HG02943 (cell line): ENCODE data around the gene CDH26.
A peak's percentile ranks its signal among the peaks of the same experiment; 100 is the strongest.
"Not testable (repeated sequence)": the region's sequence is repeated elsewhere in the genome, so short reads cannot be mapped to it uniquely, and the experiment has no call there.

ENCODE experiments used
- ATAC-seq: cut with Tn5 transposase; IDR thresholded peaks from one replicate; pipeline ENCODE4 v1.9.1; 2021; ENCODE audit warnings: mild to moderate bottlenecking, low read depth, moderate library complexity; ENCODE audit not compliant: unreplicated experiment

The CDH26 gene

GRCh38 chr20:60040471-60041162, 82.4 kb downstream of the CDH26 start:
- no peak for ATAC-seq

DNA sequence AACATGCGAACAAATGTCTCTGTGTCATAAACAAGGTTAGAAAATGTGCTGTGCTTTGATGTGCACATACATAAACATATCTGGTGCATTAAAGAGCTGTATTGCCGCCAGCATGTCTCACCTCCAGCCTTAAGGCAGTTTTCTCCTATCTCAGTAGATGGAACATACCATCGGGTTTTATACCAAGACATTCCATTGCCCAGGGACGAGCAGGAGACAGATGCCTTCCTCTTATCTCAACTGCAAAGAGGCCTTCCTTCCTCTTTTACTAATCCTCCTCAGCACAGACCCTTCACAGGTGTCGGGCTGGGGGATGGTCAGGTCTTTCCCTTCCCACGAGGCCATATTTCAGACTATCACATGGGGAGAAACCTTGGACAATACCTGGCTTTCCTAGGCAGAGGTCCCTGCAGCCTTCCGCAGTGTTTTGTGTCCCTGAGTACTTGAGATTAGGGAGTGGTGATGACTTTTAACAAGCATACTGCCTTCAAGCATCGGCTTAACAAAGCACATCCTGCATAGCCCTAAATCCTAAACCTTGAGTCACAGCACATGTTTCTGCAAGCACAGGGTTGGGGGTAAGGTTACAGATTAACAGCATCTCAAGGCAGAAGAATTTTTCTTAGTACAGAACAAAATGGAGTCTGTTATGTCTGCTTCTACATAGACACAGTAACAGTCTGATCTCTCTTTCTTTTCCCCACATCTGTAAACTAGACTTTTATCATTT, 83.4 kb downstream of the CDH26 start:
- ATAC-seq, result not testable (repeated sequence)

GRCh38 chr20:60043435-60043834, 85.2 kb downstream of the CDH26 start:
- no peak for ATAC-seq

- ATAC-seq, result no peak
Observed at GRCh38 chr20:60046011-60046413, 87.8 kb downstream of the CDH26 start.

GRCh38 chr20:60046436-60046835, 88.2 kb downstream of the CDH26 start:
- no peak for ATAC-seq

DNA sequence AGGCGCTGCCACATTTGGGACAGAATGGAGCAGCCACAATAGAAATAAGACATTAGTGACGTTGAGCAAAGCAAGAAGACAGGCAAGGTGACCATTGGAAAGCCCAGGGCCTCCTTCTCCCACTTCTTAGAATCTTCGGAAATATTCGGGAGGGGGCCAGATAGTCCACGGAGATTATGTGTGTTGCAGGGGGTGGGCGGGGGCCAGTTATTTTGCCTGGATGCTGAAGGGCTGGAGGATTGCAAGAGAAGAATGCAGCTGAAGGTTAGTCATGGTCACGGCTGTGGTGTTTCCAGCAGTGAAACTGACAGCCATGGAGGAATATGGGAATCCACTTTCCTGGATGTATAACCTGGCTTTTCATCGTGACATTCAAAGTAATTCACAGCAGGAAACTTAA, 88.6 kb downstream of the CDH26 start:
- ATAC-seq, result no peak

GRCh38 chr20:60048634-60049521, 90.7 kb downstream of the CDH26 start:
- no peak for ATAC-seq

- no peak for ATAC-seq
Observed at GRCh38 chr20:60049601-60050000, 91.4 kb downstream of the CDH26 start.

DNA sequence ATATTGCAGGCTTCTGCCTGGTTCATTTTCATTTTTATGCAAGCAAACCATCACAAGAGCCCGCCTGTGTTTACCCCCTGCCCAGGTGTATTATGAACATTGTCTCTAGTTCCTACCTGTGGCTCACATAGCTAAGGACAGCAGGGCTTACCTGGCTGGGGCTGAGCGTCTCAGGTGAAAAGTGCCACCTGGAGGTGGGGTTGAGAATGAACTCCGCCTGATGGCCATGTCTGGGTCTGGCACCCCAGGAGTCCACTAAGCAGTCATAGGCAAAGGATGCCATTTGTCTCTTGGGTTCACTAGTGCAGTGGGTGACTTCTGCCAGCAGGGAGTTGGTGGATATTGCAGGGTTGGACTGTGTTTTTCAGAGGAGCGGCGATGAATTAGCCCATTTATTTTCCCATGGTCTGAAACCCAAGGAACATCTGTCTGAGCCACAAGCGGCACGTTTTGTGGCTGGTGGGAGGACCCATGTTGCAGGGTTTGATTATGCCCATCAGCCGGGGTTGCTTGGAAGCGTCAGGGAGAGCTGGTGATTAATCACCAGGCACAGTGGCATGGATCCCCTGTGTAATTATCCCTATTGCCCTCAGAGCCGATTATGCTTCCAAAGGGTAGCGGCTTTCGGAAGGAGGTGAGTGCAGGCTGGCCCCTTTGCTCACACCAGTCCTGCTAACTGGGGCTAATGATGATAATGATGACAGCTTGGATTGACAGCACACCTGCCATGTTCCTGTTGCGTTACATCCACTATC, 92.1 kb downstream of the CDH26 start:
- no peak for ATAC-seq

- no peak for ATAC-seq
Observed at GRCh38 chr20:60051911-60052310, 93.7 kb downstream of the CDH26 start.

GRCh38 chr20:60052322-60052721, 94.1 kb downstream of the CDH26 start:
- no peak for ATAC-seq

DNA sequence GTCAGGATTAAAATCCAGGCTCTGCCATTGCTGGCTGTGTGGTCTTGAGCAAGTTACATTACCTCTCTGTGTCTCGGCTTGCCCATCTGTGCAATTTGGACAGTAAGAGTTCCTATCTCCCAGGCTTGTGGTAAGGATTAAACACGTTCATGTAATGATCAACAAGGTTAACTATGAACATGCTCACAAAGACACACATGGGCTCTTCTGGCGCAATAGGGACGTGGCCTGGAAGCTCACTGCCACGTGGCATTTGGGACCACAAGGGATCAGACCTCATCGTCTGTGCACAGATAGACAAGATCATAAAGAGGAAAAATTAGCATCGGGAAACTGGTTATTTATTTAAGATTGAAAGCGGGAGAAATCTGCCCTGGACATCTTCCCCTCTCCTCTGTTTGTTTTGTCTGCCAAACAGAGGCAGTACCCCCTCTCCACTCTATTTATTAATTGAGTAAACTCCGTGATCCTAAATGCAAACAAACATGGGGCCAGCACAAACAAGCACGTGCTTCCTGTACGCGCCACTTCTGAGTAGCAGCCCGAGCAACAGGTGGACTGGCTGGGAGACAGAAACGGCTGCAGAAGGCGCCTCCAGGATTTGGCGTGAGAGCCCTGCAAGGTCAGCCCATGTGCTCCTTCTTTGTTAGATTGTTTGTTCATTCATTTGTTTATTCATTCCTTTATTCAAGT, 95.0 kb downstream of the CDH26 start:
- no peak for ATAC-seq

- ATAC-seq, result no peak
Observed at GRCh38 chr20:60053818-60054190, 95.6 kb downstream of the CDH26 start.

DNA sequence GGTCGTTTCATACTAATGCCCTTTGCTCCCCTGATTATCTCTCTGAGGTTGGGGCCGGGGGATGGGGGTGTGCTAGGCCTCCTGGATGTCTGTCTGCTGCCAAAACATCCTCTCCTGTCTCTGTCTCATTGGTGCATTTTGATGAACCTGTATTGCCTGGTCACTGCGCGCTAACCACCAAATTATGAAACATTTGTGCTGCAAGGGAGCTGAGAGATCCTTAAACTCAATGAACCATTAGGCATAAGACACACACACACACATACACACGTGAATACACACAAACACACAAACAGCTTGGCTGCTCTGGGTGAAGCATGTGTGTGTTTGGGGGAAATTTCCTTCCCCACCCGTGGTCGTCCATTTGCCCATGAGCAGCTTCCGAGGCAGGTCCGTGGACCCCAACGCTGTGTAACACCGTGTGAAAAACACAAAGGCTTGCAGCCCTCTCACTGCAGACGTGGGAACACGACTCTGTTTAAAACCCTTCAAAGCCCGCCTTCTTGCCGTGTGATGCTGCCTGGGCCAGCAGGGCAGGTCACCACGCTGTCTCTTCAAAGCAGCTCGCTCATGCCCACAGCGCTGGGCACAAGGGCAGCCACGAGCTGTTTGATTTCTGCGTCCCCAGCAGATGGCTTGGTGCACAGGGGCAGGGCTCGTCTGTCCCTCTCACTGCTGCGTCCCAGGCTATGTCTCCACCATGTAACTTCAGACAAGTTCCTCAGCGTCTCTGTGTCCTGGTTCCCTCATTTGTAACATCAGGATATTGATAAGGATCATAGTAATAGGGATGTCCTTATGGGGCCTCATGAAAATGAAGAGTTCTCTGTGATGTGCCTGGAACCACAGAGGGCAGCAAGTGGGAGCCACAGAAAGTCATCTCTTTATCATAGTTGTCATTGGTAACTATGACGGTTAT, 96.8 kb downstream of the CDH26 start:
- no peak for ATAC-seq

GRCh38 chr20:60055740-60056139, 97.5 kb downstream of the CDH26 start:
- no peak for ATAC-seq

DNA sequence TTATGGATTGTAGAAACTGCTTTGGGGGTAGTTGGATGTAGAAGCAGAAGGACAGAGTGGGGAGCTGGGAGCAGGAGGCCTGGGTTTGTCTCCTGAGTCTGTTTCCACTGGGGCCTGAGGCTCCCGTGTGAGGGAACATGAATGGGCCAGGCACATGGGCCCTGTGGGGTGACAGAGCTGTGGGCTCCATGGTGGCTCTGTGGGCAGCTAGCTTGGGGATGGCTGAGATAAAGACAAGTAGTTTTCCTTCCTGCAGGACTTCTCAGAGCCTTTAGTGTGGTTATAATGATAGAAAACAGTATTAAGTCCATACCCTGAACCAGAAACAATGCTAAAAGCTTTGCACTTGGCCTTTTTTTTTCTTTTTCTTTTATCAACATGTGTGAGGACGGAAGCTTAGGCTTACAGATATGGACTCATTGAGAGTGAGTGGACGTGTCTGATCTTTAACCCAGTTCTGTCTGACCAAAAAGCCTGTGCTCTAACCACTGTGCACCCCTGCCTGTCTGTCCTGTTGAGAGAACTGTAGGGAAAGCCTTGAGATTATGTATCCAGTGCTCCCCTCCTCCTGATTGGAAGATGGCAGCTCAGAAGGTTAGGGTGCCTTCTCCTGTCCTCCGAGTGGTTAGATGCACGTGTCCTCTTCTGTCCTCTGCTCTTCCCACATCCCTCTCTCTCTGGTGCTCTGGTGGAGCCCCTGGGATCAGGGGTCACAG, 98.3 kb downstream of the CDH26 start:
- no peak for ATAC-seq

DNA sequence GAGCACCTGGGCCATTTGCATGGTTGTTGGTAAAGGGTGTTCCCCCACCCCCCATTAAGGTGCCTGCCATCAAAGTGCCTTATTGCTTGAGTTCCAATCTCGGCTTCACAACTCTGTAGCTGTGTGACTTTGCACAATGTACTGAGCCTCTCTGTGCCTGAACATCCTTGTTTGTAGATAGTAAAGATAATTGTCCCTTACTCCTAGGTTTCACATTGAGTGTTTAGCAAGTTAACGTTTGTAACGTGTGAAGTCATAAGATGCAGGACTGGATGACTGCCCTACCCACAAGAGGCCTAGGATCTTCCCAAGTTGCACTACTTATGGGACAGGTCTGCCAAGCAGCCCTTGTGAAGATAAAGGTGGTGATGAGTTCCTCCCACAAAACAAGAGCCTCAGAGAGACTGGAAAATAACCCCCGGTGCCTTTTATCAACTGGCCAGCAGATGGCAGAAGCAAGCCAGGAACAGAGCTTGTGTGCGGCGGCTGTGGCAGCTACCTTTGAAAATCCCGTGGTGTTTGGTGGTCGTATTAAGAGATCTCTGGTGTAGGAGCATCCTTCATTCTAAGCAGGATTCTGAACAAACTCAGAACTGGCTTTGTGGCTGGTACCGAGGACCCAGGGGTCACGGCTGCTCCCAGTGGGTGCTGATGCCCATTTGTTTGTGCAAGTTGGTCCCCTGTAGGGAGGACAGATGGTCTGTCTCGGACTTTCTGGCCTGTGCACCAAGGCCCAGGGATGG, 99.1 kb downstream of the CDH26 start:
- peak; percentile 54 for ATAC-seq
